GM23338 (cell line): ENCODE data around the gene PIGV. TPM values are rescaled to one million over a fixed set of nuclear protein-coding genes. Genes with fewer than 3 reads are reported as not detected.

Source experiments
- ATAC-seq: fragments of 200-7000 bp; cut with Tn5 transposase; 3 replicates; pipeline ENCODE4 v1.9.1; 2020
- DNase-seq: peaks from one replicate; pipeline ENCODE4 v3.0.0-alpha.2; 2015; ENCODE audit warnings: low spot score
- H2AFZ ChIP-seq: fragments of 200-600 bp; sonication (generic); 2 replicates; pipeline ENCODE4 v1.8.0; 2016; ENCODE audit warnings: antibody characterized with exemption, mild to moderate bottlenecking, moderate library complexity
- H3F3A ChIP-seq: fragments of 200-600 bp; sonication (generic); replicated peaks from 2 replicates; pipeline ENCODE4 v1.8.0; 2017; ENCODE audit warnings: antibody characterized with exemption, mixed run types, low read depth
- H3K27ac ChIP-seq: fragments of 200-600 bp; sonication (generic); 2 replicates; pipeline ENCODE4 v1.6.1; 2016; ENCODE audit warnings: low read depth
- H3K27me3 ChIP-seq: fragments of 200-600 bp; sonication (generic); 2 replicates; pipeline ENCODE4 v1.8.0; 2016; ENCODE audit warnings: mild to moderate bottlenecking, mixed run types, moderate library complexity; ENCODE audit not compliant: insufficient read depth
- H3K36me3 ChIP-seq: fragments of 200-600 bp; sonication (generic); 2 replicates; pipeline ENCODE4 v1.8.0; 2016; ENCODE audit warnings: mild to moderate bottlenecking; ENCODE audit not compliant: insufficient read depth
- H3K4me1 ChIP-seq: fragments of 200-600 bp; sonication (generic); 2 replicates; pipeline ENCODE4 v1.8.0; 2016; ENCODE audit warnings: mild to moderate bottlenecking, moderate library complexity; ENCODE audit not compliant: insufficient read depth
- H3K4me2 ChIP-seq: fragments of 200-600 bp; sonication (generic); 2 replicates; pipeline ENCODE4 v1.7.1; 2017; ENCODE audit warnings: mixed run types
- H3K4me3 ChIP-seq: fragments of 200-600 bp; sonication (generic); 2 replicates; pipeline ENCODE4 v1.6.1; 2016; ENCODE audit warnings: mixed run types
- H3K79me2 ChIP-seq: fragments of 200-600 bp; sonication (generic); replicated peaks from 2 replicates; pipeline ENCODE4 v1.8.0; 2017; ENCODE audit warnings: mild to moderate bottlenecking; ENCODE audit not compliant: insufficient read depth
- H3K9me2 ChIP-seq: fragments of 200-600 bp; sonication (generic); 2 replicates; pipeline ENCODE4 v1.8.0; 2017; ENCODE audit not compliant: insufficient read depth
- H4K20me1 ChIP-seq: fragments of 200-600 bp; sonication (generic); replicated peaks from 2 replicates; pipeline ENCODE4 v1.8.0; 2017; ENCODE audit warnings: mild to moderate bottlenecking; ENCODE audit not compliant: insufficient read depth
- H3K27ac Mint-ChIP-seq: 2 replicates; pipeline ENCODE4 v1.8.0; 2020; ENCODE audit warnings: inconsistent platforms, mild to moderate bottlenecking, moderate library complexity, mixed read lengths
- H3K27me3 Mint-ChIP-seq: 3 replicates; pipeline ENCODE4 v1.8.0; 2022; ENCODE audit warnings: low read depth, mild to moderate bottlenecking, moderate library complexity, mixed read lengths, inconsistent platforms; ENCODE audit not compliant: insufficient read depth, poor library complexity
- H3K36me3 Mint-ChIP-seq: 3 replicates; pipeline ENCODE4 v1.8.0; 2021; ENCODE audit warnings: low read depth, mild to moderate bottlenecking, inconsistent platforms, moderate library complexity, mixed read lengths
- H3K4me1 Mint-ChIP-seq: 3 replicates; pipeline ENCODE4 v1.8.0; 2020; ENCODE audit warnings: mild to moderate bottlenecking, inconsistent platforms, mixed read lengths
- H3K4me3 Mint-ChIP-seq: 3 replicates; pipeline ENCODE4 v1.8.0; 2021; ENCODE audit warnings: moderate library complexity, mild to moderate bottlenecking, inconsistent platforms, mixed read lengths
- H3K9me3 Mint-ChIP-seq: 3 replicates; pipeline ENCODE4 v1.8.0; 2020; ENCODE audit warnings: moderate library complexity, mild to moderate bottlenecking, inconsistent platforms, mixed read lengths
- CREB1 ChIP-seq: fragments of 250-450 bp; sonication (Bioruptor Pico); IDR thresholded peaks from 2 replicates; pipeline ENCODE4 v1.5.0; 2020; ENCODE audit warnings: low read depth, mild to moderate bottlenecking, moderate library complexity
- CTCF ChIP-seq, 2 experiments: fragments of 200-600 bp in 1 of 2; sonication (generic) in 1 of 2; conservative IDR thresholded peaks; 2 replicates each; pipeline versions ENCODE4 v1.5.1 to v1.6.1; 2016 to 2017; ENCODE audit warnings: antibody characterized with exemption in 2 of 2, low read depth in 2 of 2, mild to moderate bottlenecking in 2 of 2, moderate library complexity in 1 of 2
- ETS1 ChIP-seq: IDR thresholded peaks from 2 replicates; pipeline ENCODE4 v1.6.1; 2016; ENCODE audit warnings: antibody characterized with exemption
- EZH2 ChIP-seq: fragments of 200-600 bp; sonication (generic); IDR thresholded peaks from one replicate; pipeline ENCODE4 v1.8.0; 2017; ENCODE audit warnings: antibody characterized with exemption, mild to moderate bottlenecking, low read depth; ENCODE audit not compliant: unreplicated experiment
- EZH2phosphoT487 ChIP-seq: fragments of 200-600 bp; sonication (generic); IDR thresholded peaks from one replicate; pipeline ENCODE4 v1.8.1; 2018; ENCODE audit warnings: antibody characterized with exemption; ENCODE audit not compliant: unreplicated experiment
- JUNB ChIP-seq: IDR thresholded peaks from one replicate; pipeline ENCODE4 v1.6.1; 2016; ENCODE audit warnings: antibody characterized with exemption; ENCODE audit not compliant: unreplicated experiment
- NANOG ChIP-seq: IDR thresholded peaks from 2 replicates; pipeline ENCODE4 v1.6.1; 2016; ENCODE audit warnings: antibody characterized with exemption, borderline replicate concordance
- POLR2AphosphoS5 ChIP-seq: IDR thresholded peaks from 2 replicates; pipeline ENCODE4 v1.6.1; 2016; ENCODE audit warnings: antibody characterized with exemption, low read depth
- STAT1 ChIP-seq: IDR thresholded peaks from one replicate; pipeline ENCODE4 v1.6.1; 2016; ENCODE audit warnings: antibody characterized with exemption; ENCODE audit not compliant: unreplicated experiment
- ZNF114 ChIP-seq: fragments of 250-450 bp; sonication (Bioruptor Pico); IDR thresholded peaks from 2 replicates; pipeline ENCODE4 v1.5.0; 2020; ENCODE audit warnings: mild to moderate bottlenecking, moderate library complexity
- ZNF331 ChIP-seq: fragments of 250-450 bp; sonication (Bioruptor Pico); IDR thresholded peaks from 2 replicates; pipeline ENCODE4 v1.5.0; 2020; ENCODE audit warnings: low read depth, mild to moderate bottlenecking, moderate library complexity
- ZNF462 ChIP-seq: fragments of 250-450 bp; sonication (Bioruptor Pico); IDR thresholded peaks from 2 replicates; pipeline ENCODE4 v1.5.0; 2020; ENCODE audit warnings: mild to moderate bottlenecking, moderate library complexity
- polyA plus RNA-seq: library from polyadenylated mRNA; unstranded; fragments of >200 nt; fragmentation: Nextera tagmentation; extraction: Ambion mirVana; gene quantifications from 2 replicates; pipeline ENCODE4 v1.2.1, GENCODE V29; 2016
- total RNA-seq: library from RNA; depleted of rRNA; stranded (reverse); fragments of >200 nt; shearing (Covaris generic); gene quantifications from 2 replicates; pipeline ENCODE4 v1.2.3, GENCODE V29; 2014
- TF ChIP-seq, protein P1 (sequence below): IDR thresholded peaks from one replicate; pipeline ENCODE4 v1.6.1; 2018; ENCODE audit warnings: antibody characterized with exemption; ENCODE audit not compliant: unreplicated experiment

The PIGV gene
- total and polyA plus RNA-seq, 2 experiments from 2014 or later, result 4.5 to 12.6 TPM

GRCh38 chr1:26824731-26825130 is 37.0 kb downstream of the PIGV start:
- H2AFZ ChIP-seq, result peak overlapping the region; percentile 66; the same call in 1 of the 2 replicates
- ATAC-seq, result no peak
- Mint-ChIP-seq H3K27ac (no peak overlapping the region), H3K9me3 (peaks cover 7% of the 10 kb centered on the region; the same call in 2 of the 3 replicates), H3K27me3 (peaks cover 19% of the 10 kb centered on the region), H3K4me3 (no peak overlapping the region), H3K4me1 (peaks cover 32% of the 10 kb centered on the region), H3K36me3 (peaks cover 2% of the 10 kb centered on the region; the same call in 1 of the 3 replicates)
- no peak overlapping the region for H3K4me2 ChIP-seq
- peaks cover 3% of the 10 kb centered on the region; the same call in 1 of the 2 replicates for H3F3A ChIP-seq
- no peaks in the 10 kb centered on the region for H4K20me1 ChIP-seq
- H3K36me3 ChIP-seq, result no peaks in the 10 kb centered on the region
- no peaks in the 10 kb centered on the region; the same call in 1 of the 2 replicates for H3K79me2 ChIP-seq
- no peak for DNase-seq
- H3K9me2 ChIP-seq, result no peaks in the 10 kb centered on the region
- H3K4me1 ChIP-seq, result peaks cover 20% of the 10 kb centered on the region
- TF ChIP-seq EZH2phosphoT487 (no peak), CTCF (conservative IDR thresholded peaks at IDR 0.05; ENCODE audit: low read depth in 2 of 2) (no peak), ZNF331 (CRISPR knock-in tag) (no peak), ETS1 (no peak), ZNF114 (no peak), JUNB (no peak), NANOG (no peak), CREB1 (CRISPR knock-in tag) (no peak), STAT1 (no peak), EZH2 (no peak), ZNF462 (CRISPR knock-in tag) (no peak), POLR2AphosphoS5 (no peak)
- TF ChIP-seq, protein P1, sequence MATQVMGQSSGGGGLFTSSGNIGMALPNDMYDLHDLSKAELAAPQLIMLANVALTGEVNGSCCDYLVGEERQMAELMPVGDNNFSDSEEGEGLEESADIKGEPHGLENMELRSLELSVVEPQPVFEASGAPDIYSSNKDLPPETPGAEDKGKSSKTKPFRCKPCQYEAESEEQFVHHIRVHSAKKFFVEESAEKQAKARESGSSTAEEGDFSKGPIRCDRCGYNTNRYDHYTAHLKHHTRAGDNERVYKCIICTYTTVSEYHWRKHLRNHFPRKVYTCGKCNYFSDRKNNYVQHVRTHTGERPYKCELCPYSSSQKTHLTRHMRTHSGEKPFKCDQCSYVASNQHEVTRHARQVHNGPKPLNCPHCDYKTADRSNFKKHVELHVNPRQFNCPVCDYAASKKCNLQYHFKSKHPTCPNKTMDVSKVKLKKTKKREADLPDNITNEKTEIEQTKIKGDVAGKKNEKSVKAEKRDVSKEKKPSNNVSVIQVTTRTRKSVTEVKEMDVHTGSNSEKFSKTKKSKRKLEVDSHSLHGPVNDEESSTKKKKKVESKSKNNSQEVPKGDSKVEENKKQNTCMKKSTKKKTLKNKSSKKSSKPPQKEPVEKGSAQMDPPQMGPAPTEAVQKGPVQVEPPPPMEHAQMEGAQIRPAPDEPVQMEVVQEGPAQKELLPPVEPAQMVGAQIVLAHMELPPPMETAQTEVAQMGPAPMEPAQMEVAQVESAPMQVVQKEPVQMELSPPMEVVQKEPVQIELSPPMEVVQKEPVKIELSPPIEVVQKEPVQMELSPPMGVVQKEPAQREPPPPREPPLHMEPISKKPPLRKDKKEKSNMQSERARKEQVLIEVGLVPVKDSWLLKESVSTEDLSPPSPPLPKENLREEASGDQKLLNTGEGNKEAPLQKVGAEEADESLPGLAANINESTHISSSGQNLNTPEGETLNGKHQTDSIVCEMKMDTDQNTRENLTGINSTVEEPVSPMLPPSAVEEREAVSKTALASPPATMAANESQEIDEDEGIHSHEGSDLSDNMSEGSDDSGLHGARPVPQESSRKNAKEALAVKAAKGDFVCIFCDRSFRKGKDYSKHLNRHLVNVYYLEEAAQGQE, result no peak
- no peak overlapping the region for H3K4me3 ChIP-seq
- no peak overlapping the region for H3K27ac ChIP-seq
- H3K27me3 ChIP-seq, result peaks cover 3% of the 10 kb centered on the region; the same call in 1 of the 2 replicates
